CD14-positive monocyte (primary cell): ENCODE results near the gene HERPUD1. TPM values are rescaled to one million over a fixed set of nuclear protein-coding genes. Genes with fewer than 3 reads are reported as not detected.

Source experiments
- DNase-seq, 3 donors: peaks; one replicate each; pipeline ENCODE4 v3.0.0-alpha.2; 2011 to 2022
- H2AFZ ChIP-seq: 2 replicates; pipeline ENCODE4 v1.6.0; 2012; ENCODE audit warnings: mild to moderate bottlenecking, low read depth, low read length, inconsistent platforms; ENCODE audit not compliant: insufficient read depth, poor library complexity, severe bottlenecking
- H3K27ac ChIP-seq, 2 donors: 1 replicate in 1 of 2; 2 replicates in 1 of 2; pipeline ENCODE4 v1.5.1; 2012 to 2013; ENCODE audit warnings: low read length in 2 of 2, control low read depth in 1 of 2, inconsistent platforms in 1 of 2, low read depth in 1 of 2, mild to moderate bottlenecking in 1 of 2
- H3K27me3 ChIP-seq, 2 donors: one replicate each; pipeline versions ENCODE4 v1.6.0 to v1.6.1; 2011 to 2013; ENCODE audit warnings: low read length in 2 of 2; ENCODE audit not compliant: control insufficient read depth in 2 of 2, insufficient read depth in 2 of 2
- H3K36me3 ChIP-seq, 2 donors: replicated peaks in 1 of 2; 1 replicate in 1 of 2; 2 replicates in 1 of 2; pipeline versions ENCODE4 v1.5.1 to v1.6.1; 2012 to 2013; ENCODE audit warnings: low read length in 2 of 2, control low read depth in 1 of 2, inconsistent platforms in 1 of 2, mild to moderate bottlenecking in 1 of 2; ENCODE audit not compliant: insufficient read depth in 2 of 2, control insufficient read depth in 1 of 2
- H3K4me1 ChIP-seq, 2 donors: 1 replicate in 1 of 2; 2 replicates in 1 of 2; pipeline versions ENCODE4 v1.5.1 to v1.6.1; 2012 to 2013; ENCODE audit warnings: low read length in 2 of 2, control low read depth in 1 of 2, inconsistent platforms in 1 of 2, mild to moderate bottlenecking in 1 of 2, moderate library complexity in 1 of 2; ENCODE audit not compliant: insufficient read depth in 2 of 2, control insufficient read depth in 1 of 2
- H3K4me2 ChIP-seq: replicated peaks from 2 replicates; pipeline ENCODE3; 2012; ENCODE audit warnings: low read length, moderate library complexity, mild to moderate bottlenecking; ENCODE audit not compliant: poor library complexity, severe bottlenecking; ENCODE audit errors: extremely low read depth
- H3K4me3 ChIP-seq, 3 experiments: fragments of 200-600 bp in 1 of 3; sonication (generic) in 1 of 3; replicated peaks in 1 of 3; 1 replicate in 2 of 3; 2 replicates in 1 of 3; pipeline ENCODE4 v1.5.1; 2011 to 2013; ENCODE audit warnings: low read length in 3 of 3, mild to moderate bottlenecking in 3 of 3, control low read depth in 2 of 3, low read depth in 2 of 3, inconsistent platforms in 1 of 3, moderate library complexity in 1 of 3
- H3K79me2 ChIP-seq: 2 replicates; pipeline ENCODE4 v1.6.0; 2012; ENCODE audit warnings: mild to moderate bottlenecking, control low read depth, inconsistent platforms, low read length, moderate library complexity; ENCODE audit not compliant: insufficient read depth
- H3K9ac ChIP-seq: 2 replicates; pipeline ENCODE4 v1.6.0; 2017; ENCODE audit warnings: low read length, mild to moderate bottlenecking; ENCODE audit not compliant: insufficient read depth, poor library complexity, severe bottlenecking
- H3K9me3 ChIP-seq, 2 donors: replicated peaks in 1 of 2; 1 replicate in 1 of 2; 2 replicates in 1 of 2; pipeline versions ENCODE4 v1.5.1 to v1.6.1; 2012 to 2013; ENCODE audit warnings: low read length in 2 of 2, control low read depth in 1 of 2; ENCODE audit not compliant: control insufficient read depth in 1 of 2, insufficient read depth in 1 of 2
- H4K20me1 ChIP-seq: 2 replicates; pipeline ENCODE4 v1.6.0; 2012; ENCODE audit warnings: mild to moderate bottlenecking, low read length, control low read depth, moderate library complexity; ENCODE audit not compliant: insufficient read depth
- H3K27ac Mint-ChIP-seq, 7 donors: one replicate each; pipeline ENCODE4 v1.8.0; 2020; ENCODE audit warnings: mild to moderate bottlenecking in 7 of 7, mixed read lengths in 7 of 7, moderate library complexity in 6 of 7, inconsistent platforms in 2 of 7
- H3K27me3 Mint-ChIP-seq, 3 donors: one replicate each; pipeline ENCODE4 v1.8.0; 2021 to 2022; ENCODE audit warnings: low read depth in 3 of 3, mild to moderate bottlenecking in 3 of 3, mixed read lengths in 3 of 3, moderate library complexity in 3 of 3, inconsistent platforms in 1 of 3
- H3K36me3 Mint-ChIP-seq, 2 donors: one replicate each; pipeline ENCODE4 v1.8.0; 2020; ENCODE audit warnings: mixed read lengths in 2 of 2, inconsistent platforms in 1 of 2, mild to moderate bottlenecking in 1 of 2
- H3K4me1 Mint-ChIP-seq: one replicate; pipeline ENCODE4 v1.8.0; 2020; ENCODE audit warnings: mild to moderate bottlenecking, mixed read lengths
- H3K4me3 Mint-ChIP-seq, 2 donors: one replicate each; pipeline ENCODE4 v1.8.0; 2020; ENCODE audit warnings: mild to moderate bottlenecking in 2 of 2, mixed read lengths in 2 of 2, moderate library complexity in 1 of 2
- H3K9me3 Mint-ChIP-seq, 7 donors: one replicate each; pipeline ENCODE4 v1.8.0; 2020 to 2022; ENCODE audit warnings: mixed read lengths in 7 of 7, mild to moderate bottlenecking in 6 of 7, moderate library complexity in 6 of 7, inconsistent platforms in 2 of 7
- WGBS: methylation state at CpG from one replicate; pipeline ENCODE4 v1.1.5; 2013; ENCODE audit warnings: missing lambda C conversion rate; ENCODE audit not compliant: insufficient coverage; 5-methylcytosine and 5-hydroxymethylcytosine counted together
- intact Hi-C, 2 donors: fragments of 100-400 bp; cut with micrococcal nuclease; formaldehyde crosslinking; loops; one replicate each; pipeline versions ENCODE4 v1.15.0 to v1.15.1; 2023
- polyA plus RNA-seq, 3 donors: library from polyadenylated mRNA; depleted of rRNA in 1 of 3; unstranded in 2 of 3; stranded (reverse) in 1 of 3; fragments of 300-500 nt in 2 of 3; fragments of >200 nt in 1 of 3; fragmentation: Illumina TruSeq in 2 of 3; gene quantifications; 1 replicate in 2 of 3; 2 replicates in 1 of 3; pipeline ENCODE4 v1.2.3, GENCODE V29; 2012 to 2021
- TF ChIP-seq, protein P1 (sequence below): fragments of 200-600 bp; IDR thresholded peaks from one replicate; pipeline ENCODE4 v1.8.0; 2022; ENCODE audit warnings: antibody characterized with exemption, mild to moderate bottlenecking

HERPUD1 gene
- polyA plus RNA-seq, 3 donors = 179 to 454 (median 186) TPM

- Histone ChIP-seq H4K20me1 (no peaks in the 10 kb centered on the region), H3K79me2 (no peaks in the 10 kb centered on the region), H2AFZ (no peak overlapping the region), H3K4me2 (no peak overlapping the region), H3K4me1 (peaks cover 7 to 10% of the 10 kb centered on the region in 2 donors), H3K27ac (no peak overlapping the region), H3K4me3 (no peak overlapping the region), H3K9me3 (no peaks in the 10 kb centered on the region), H3K36me3 (no peaks in the 10 kb centered on the region), H3K9ac (no peak overlapping the region), H3K27me3 (no peaks in the 10 kb centered on the region)
- TF ChIP-seq, protein P1, sequence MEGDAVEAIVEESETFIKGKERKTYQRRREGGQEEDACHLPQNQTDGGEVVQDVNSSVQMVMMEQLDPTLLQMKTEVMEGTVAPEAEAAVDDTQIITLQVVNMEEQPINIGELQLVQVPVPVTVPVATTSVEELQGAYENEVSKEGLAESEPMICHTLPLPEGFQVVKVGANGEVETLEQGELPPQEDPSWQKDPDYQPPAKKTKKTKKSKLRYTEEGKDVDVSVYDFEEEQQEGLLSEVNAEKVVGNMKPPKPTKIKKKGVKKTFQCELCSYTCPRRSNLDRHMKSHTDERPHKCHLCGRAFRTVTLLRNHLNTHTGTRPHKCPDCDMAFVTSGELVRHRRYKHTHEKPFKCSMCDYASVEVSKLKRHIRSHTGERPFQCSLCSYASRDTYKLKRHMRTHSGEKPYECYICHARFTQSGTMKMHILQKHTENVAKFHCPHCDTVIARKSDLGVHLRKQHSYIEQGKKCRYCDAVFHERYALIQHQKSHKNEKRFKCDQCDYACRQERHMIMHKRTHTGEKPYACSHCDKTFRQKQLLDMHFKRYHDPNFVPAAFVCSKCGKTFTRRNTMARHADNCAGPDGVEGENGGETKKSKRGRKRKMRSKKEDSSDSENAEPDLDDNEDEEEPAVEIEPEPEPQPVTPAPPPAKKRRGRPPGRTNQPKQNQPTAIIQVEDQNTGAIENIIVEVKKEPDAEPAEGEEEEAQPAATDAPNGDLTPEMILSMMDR = no peak
- no peak overlapping the region for H3K4me3 Mint-ChIP-seq
- H3K4me1 Mint-ChIP-seq = peaks cover 9% of the 10 kb centered on the region
- intact Hi-C loops = no loop called here
- WGBS = 87% methylated on average over 8 of the region's 9 CpGs
- no peak overlapping the region for H3K27ac Mint-ChIP-seq
- H3K36me3 Mint-ChIP-seq = no peaks in the 10 kb centered on the region
- peaks cover 7 to 18% (median 11%) of the 10 kb centered on the region in 3 donors for H3K27me3 Mint-ChIP-seq
- no peaks in the 10 kb centered on the region for H3K9me3 Mint-ChIP-seq
- no peak for DNase-seq
These were observed 45.1 kb upstream of the HERPUD1 start for GRCh38 chr16:56886826-56887225.

GRCh38 chr16:56888806-56889205 lies 43.1 kb upstream of the HERPUD1 start:
- H3K4me1 ChIP-seq = peaks cover 7 to 10% of the 10 kb centered on the region in 2 donors
- TF ChIP-seq, protein P1 = no peak
- H3K9me3 ChIP-seq = no peaks in the 10 kb centered on the region
- no peak overlapping the region for H3K9ac ChIP-seq
- H3K4me1 Mint-ChIP-seq = peaks cover 9% of the 10 kb centered on the region
- no peaks in the 10 kb centered on the region for H4K20me1 ChIP-seq
- no peaks in the 10 kb centered on the region for H3K36me3 Mint-ChIP-seq
- no peaks in the 10 kb centered on the region for H3K79me2 ChIP-seq
- no peak overlapping the region for H3K4me2 ChIP-seq
- H3K9me3 Mint-ChIP-seq = no peaks in the 10 kb centered on the region
- no peaks in the 10 kb centered on the region for H3K36me3 ChIP-seq
- H3K27me3 Mint-ChIP-seq = peaks cover 9 to 18% (median 13%) of the 10 kb centered on the region in 3 donors
- no peak overlapping the region for H3K27ac ChIP-seq
- intact Hi-C loops = no loop called here
- DNase-seq = peak; percentile 67 to 85 (median 79)
- H3K4me3 ChIP-seq = no peak overlapping the region
- no peaks in the 10 kb centered on the region for H3K27me3 ChIP-seq
- H3K27ac Mint-ChIP-seq = peak overlapping the region in 1 of 7 donors; percentile 30
- no peak overlapping the region for H3K4me3 Mint-ChIP-seq
- 29% methylated on average over 3 of the region's 7 CpGs for WGBS
- H2AFZ ChIP-seq = no peak overlapping the region
